Stimulated activated effector memory CD8-positive, alpha-beta T cell treated with anti-CD3 and anti-CD28 coated beads, Interleukin-12 subunit alpha, Interleukin-12 subunit beta, amount 100 ng/mL, for 72 hours (primary cell): Measurements from ENCODE around the gene SYT1.
"Not testable (repeated sequence)": the region's sequence is repeated elsewhere in the genome, so short reads cannot be mapped to it uniquely, and the experiment has no call there.

Experiments
- ATAC-seq: fragments of 150-1000 bp; cut with Tn5 transposase; 2 replicates; pipeline ENCODE4 v1.10.0; 2021
- DNase-seq, 2 donors: peaks; one replicate each; pipeline ENCODE4 v3.0.0; 2021 to 2022; ENCODE audit warnings: low spot score in 2 of 2
- H3K27ac Mint-ChIP-seq: one replicate; pipeline ENCODE4 v1.8.0; 2022; ENCODE audit warnings: mild to moderate bottlenecking, mixed read lengths
- H3K36me3 Mint-ChIP-seq: one replicate; pipeline ENCODE4 v1.8.0; 2022; ENCODE audit warnings: mild to moderate bottlenecking, mixed read lengths
- H3K4me1 Mint-ChIP-seq: one replicate; pipeline ENCODE4 v1.8.0; 2022; ENCODE audit warnings: mixed read lengths
- H3K4me3 Mint-ChIP-seq: one replicate; pipeline ENCODE4 v1.8.0; 2022; ENCODE audit warnings: mild to moderate bottlenecking, mixed read lengths
- H3K9me3 Mint-ChIP-seq: one replicate; pipeline ENCODE4 v1.8.0; 2022; ENCODE audit warnings: mixed read lengths

Gene SYT1

DNA sequence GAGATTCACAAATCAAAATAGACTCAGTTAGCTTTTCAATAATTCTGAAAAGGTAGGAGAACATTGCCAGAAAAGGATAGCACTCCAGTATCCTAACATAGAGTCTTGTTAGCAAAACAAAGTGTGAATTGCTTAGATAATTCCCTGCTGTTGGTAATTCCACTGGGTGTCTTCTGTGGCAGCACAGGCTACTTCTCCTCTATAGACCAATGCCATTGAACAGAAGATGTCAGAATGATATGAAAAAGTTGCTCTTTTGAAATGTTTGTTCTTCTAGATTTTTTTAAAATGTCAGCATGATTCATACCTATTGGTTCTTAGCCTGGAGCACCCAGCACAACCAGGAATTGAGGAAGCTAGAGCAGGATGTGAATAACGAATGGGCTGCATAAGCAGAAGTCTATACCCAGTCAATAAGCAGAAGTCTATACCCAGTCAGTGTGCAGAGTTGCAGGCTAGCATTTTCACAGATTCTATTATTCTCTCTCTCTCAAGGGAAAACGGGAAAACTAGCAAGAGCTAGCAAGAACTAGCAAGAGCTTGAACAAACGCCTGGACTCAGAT lies 112.8 kb downstream of the SYT1 start:
- no peak for ATAC-seq
- DNase-seq = no peak
- H3K9me3 Mint-ChIP-seq = peaks cover 7% of the 10 kb centered on the region
- H3K36me3 Mint-ChIP-seq = no peaks in the 10 kb centered on the region
- H3K27ac Mint-ChIP-seq = no peak overlapping the region
- no peaks in the 10 kb centered on the region for H3K4me1 Mint-ChIP-seq
- no peak overlapping the region for H3K4me3 Mint-ChIP-seq

DNA sequence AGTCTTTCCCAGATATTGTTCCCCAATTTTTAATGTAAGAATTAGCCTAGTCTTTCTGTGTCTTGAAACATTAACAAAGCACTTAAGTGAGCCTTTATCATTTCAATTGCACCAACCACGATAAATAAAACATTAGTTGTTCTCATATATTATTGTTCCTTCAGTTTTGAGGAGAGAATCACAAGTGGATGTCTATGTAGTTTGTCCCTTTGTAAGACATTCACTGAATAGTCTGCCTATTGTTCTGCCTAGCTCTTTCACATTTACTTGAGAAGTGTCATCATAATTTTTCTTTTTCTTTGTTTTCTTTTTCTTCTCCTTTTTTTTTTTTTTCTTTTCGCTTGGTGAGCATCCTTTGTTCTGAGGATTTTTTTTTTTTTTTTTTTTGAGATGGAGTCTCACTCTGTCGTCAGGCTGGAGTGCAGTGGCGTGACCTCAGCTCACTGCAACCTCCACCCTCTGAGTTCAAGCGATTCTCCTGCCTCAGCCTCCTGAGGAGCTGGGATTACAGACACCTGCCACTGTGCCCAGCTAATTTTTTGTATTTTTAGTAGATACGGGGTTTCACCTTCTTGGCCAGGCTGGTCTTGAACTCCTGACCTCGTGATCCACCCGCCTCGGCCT lies 129.7 kb downstream of the SYT1 start:
- Mint-ChIP-seq H3K4me1 (no peaks in the 10 kb centered on the region), H3K36me3 (no peaks in the 10 kb centered on the region)
- no peak for ATAC-seq

DNA sequence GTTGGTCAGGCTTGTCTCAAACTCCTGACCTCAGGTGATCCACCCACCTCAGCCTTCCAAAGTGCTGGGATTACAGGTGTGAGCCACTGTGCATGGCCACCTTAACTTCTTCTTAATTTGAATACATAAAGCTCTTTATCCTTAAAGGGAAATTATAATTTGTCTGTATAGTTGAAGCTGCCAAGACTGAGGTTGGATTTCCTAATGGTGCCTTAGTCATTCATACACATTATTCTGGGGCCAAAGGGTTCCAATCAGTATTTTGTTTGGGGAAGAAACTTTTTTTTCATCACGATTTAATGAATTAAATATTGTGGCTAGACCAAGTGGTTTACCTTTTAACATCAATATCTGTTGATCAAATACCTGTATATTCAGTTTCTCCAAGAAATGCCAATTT lies 135.9 kb downstream of the SYT1 start:
- H3K4me1 Mint-ChIP-seq = no peaks in the 10 kb centered on the region
- no peak overlapping the region for H3K4me3 Mint-ChIP-seq
- no peak for ATAC-seq
- H3K27ac Mint-ChIP-seq = no peak overlapping the region
- H3K9me3 Mint-ChIP-seq = no peaks in the 10 kb centered on the region
- no peak for DNase-seq
- no peaks in the 10 kb centered on the region for H3K36me3 Mint-ChIP-seq

More for the DNA sequence above, 129.7 kb downstream of the SYT1 start:
- no peak overlapping the region for H3K4me3 Mint-ChIP-seq
- H3K9me3 Mint-ChIP-seq = no peaks in the 10 kb centered on the region
- DNase-seq = no peak
- no peak overlapping the region for H3K27ac Mint-ChIP-seq

DNA sequence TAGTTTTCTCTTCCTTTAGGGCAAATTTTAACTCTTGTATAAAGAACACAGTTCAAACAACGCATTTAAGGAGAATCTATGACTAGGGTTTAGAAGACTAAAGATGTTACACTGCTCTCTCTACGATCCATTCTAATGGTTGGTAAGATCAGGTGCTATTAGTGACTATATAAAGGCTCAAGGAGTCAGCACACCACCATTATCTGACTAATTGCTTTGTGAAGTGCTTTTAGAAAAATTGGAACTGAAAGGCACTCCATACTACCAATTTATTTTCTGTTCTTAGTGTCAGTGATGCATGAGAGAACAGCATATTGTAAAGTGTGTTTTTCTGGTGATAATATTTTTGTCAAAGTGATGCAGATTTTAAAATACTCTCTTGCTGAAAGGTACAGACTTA lies 136.8 kb downstream of the SYT1 start:
- ATAC-seq = no peak
- Mint-ChIP-seq H3K9me3 (peaks cover 1% of the 10 kb centered on the region), H3K4me1 (no peaks in the 10 kb centered on the region), H3K4me3 (no peak overlapping the region), H3K36me3 (no peaks in the 10 kb centered on the region), H3K27ac (no peak overlapping the region)
- DNase-seq = no peak

DNA sequence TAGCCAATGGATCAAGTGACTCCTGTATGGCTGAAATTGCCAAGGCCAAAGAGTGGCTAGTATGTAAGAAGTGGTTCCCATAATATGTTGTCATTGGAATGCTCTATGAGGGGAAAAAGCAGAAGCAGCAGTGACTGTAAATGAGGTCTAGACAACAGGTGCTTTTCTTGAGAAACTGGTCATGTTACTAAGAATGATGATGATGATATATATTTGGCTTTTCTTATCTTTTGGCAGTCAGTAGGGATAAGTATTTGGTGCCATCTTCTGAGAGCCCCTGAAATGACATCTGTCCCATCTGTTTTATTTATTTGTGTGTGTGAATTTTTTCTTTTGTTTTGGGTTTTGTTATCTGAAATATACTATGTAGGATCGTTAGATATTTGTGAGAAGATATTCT lies 141.7 kb downstream of the SYT1 start:
- Mint-ChIP-seq H3K9me3 (peaks cover 10% of the 10 kb centered on the region), H3K4me3 (no peak overlapping the region), H3K36me3 (no peaks in the 10 kb centered on the region), H3K4me1 (no peaks in the 10 kb centered on the region), H3K27ac (no peak overlapping the region)
- DNase-seq (no peak), ATAC-seq (no peak)

DNA sequence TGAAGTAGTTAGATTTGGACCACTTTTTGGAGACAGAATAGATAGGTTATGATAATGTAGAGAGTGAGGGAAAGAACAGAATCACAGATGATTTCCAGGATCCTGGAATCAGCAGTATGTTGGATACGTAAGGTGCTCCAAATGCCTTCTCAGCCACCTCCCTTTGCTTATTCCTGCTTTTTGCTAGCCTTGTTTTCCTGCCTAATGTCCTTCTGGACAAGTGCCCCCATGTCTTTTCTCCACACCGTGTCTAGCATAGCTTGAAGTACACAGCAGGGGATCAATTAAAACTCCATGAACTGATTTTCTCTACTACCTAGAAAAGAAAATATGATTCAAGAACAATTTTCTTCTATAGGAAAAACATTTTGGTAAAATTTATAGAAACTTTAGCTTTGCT lies 144.0 kb downstream of the SYT1 start:
- Mint-ChIP-seq H3K4me3 (no peak overlapping the region), H3K9me3 (peaks cover 10% of the 10 kb centered on the region), H3K4me1 (no peaks in the 10 kb centered on the region), H3K36me3 (no peaks in the 10 kb centered on the region), H3K27ac (no peak overlapping the region)
- ATAC-seq = no peak
- no peak for DNase-seq

DNA sequence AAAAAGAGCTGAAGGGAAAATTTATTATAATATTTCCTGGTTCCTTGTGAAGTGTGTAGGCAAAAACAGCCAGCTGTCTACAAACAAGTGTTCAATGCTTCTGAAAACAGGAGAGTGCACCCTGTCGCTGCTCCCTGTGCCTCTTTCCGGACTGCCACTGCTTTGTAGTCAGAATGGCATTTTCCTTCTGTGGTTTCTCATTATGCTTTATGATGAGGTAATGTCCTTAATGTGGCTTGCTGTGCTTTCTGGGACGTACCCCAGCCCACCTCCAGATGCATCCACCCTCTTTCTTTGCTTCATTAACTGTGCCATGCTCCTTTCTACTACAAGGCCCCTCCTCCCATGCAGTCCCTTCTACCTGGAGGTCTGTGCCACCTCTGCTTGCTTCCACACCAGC lies 148.1 kb downstream of the SYT1 start:
- DNase-seq = no peak
- no peak for ATAC-seq
- Mint-ChIP-seq H3K27ac (no peak overlapping the region), H3K4me1 (no peaks in the 10 kb centered on the region), H3K4me3 (no peak overlapping the region), H3K36me3 (no peaks in the 10 kb centered on the region), H3K9me3 (peaks cover 15% of the 10 kb centered on the region)

DNA sequence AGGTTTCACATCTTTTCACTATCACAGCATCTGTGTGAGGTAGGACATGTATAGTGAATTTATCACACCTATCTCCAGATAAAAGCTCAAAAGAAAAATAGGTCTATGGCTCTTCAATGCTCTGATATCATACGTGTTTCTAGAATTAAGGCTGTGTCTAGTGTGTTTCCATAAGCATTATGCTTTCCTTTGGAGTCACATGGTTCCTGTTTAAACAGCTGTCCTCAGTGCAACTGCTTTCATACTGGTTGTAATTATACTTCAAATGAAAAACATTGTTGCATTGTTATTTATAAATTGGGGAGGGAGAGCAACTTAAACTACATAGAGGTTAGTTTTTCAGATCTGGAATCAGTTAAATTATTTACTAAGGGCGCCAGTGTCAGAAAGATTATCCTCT lies 151.6 kb downstream of the SYT1 start:
- Mint-ChIP-seq H3K4me1 (no peaks in the 10 kb centered on the region), H3K9me3 (peaks cover 10% of the 10 kb centered on the region), H3K27ac (no peak overlapping the region), H3K4me3 (no peak overlapping the region), H3K36me3 (no peaks in the 10 kb centered on the region)
- DNase-seq (no peak), ATAC-seq (no peak)

DNA sequence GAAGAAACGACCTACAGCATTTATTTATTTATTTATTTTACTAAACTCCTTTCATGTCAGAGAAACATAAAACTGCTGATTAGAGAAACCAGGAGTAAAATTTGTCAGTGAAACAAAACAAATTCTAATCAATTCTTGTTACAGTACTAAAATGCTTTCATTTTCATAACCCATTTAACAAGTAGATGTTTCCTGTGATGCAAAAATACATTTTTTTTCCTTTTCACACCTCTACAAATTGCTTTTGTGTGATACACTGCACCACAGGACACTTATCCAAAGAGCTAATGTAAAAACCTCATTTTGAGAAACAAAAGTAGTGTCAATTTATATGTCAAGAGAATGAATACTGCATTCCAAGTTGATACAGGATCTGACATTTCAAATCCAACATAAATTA lies 155.1 kb downstream of the SYT1 start:
- DNase-seq (no peak), ATAC-seq (no peak)
- no peak overlapping the region for H3K4me3 Mint-ChIP-seq
- H3K9me3 Mint-ChIP-seq = peaks cover 15% of the 10 kb centered on the region
- H3K4me1 Mint-ChIP-seq = no peaks in the 10 kb centered on the region
- H3K27ac Mint-ChIP-seq = no peak overlapping the region
- H3K36me3 Mint-ChIP-seq = no peaks in the 10 kb centered on the region

DNA sequence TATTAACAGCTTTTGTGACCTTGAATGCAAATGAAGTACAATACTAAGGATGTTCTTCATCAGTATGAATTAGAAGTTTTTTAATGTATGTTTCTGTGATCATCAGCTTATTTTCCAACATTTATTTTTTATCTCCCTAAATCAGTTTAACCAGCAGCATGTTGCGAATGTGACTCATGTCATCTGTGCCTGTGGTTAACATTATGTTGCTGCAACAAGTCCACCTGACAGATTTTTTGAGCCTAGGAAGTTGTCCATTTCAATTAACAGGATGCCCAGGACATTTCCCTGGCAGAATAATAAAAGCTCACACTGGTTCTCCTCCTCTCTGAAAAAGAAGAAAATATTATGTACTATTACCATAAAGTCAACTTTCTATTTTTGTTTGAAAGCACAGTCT lies 155.5 kb downstream of the SYT1 start:
- ATAC-seq (no peak), DNase-seq (no peak)
- H3K4me3 Mint-ChIP-seq = no peak overlapping the region
- no peaks in the 10 kb centered on the region for H3K36me3 Mint-ChIP-seq
- H3K4me1 Mint-ChIP-seq = no peaks in the 10 kb centered on the region
- H3K9me3 Mint-ChIP-seq = peaks cover 15% of the 10 kb centered on the region
- no peak overlapping the region for H3K27ac Mint-ChIP-seq

DNA sequence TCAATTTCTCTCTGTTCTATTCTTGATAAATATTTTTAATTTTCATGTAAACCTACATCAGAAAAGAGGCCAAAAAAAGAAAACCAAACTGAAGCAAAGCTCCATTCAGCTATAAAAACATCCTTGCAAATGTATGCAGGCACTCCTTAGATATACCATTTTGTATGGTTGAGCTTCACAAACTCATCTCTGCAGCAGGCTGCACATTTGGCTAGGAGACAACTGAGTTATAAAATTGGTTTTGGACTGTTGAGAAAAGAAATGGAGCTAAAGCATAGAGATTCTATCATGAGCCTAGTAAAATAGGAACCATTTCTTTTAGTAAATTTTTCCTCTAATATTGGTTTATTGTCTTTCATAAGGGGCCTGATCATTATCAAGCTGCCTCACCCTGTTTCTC lies 156.4 kb downstream of the SYT1 start:
- DNase-seq = no peak
- ATAC-seq = no peak
- H3K36me3 Mint-ChIP-seq = no peaks in the 10 kb centered on the region
- H3K27ac Mint-ChIP-seq = no peak overlapping the region
- H3K4me1 Mint-ChIP-seq = no peaks in the 10 kb centered on the region
- H3K9me3 Mint-ChIP-seq = peaks cover 15% of the 10 kb centered on the region
- H3K4me3 Mint-ChIP-seq = no peak overlapping the region

DNA sequence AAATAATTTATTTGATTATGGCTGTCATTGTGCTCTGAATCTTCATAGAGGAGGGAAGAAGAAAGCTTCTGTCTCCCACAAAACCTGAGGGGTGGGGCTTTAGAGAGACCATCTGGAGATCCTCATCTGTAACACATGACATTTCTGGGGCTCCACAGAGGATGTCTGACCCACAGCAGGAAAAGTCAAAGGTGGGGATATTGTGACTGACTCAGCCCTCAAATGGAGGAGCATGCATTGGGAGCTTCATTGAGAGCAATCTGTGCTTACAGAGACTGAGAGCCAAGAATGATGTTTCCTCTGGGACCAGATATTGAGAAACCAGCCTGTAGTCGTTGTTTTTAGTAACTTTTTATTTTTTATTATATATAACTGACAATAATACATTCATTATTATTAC lies 158.7 kb downstream of the SYT1 start:
- H3K4me3 Mint-ChIP-seq = no peak overlapping the region
- H3K9me3 Mint-ChIP-seq = peaks cover 5% of the 10 kb centered on the region
- DNase-seq (no peak), ATAC-seq (no peak)
- H3K27ac Mint-ChIP-seq = no peak overlapping the region
- no peaks in the 10 kb centered on the region for H3K36me3 Mint-ChIP-seq
- H3K4me1 Mint-ChIP-seq = no peaks in the 10 kb centered on the region

DNA sequence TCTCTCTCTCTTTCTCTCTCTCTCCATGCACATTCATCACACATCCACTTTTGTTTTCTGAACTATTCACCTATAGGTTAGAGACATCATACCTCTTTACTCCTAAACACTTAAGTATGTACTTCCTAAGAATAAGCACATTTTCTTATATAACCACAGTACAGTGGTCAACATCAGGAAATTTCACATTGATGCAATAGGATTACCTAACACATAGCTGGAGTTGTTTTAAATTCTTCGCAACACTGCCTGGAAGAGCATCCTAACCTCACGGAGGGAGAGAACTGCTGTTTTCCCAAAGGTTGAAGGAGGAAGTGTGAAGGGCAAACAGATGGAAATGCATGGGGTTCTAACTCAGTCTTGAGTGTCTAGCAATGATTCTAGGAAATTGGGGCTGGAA lies 159.2 kb downstream of the SYT1 start:
- Mint-ChIP-seq H3K4me3 (no peak overlapping the region), H3K4me1 (no peaks in the 10 kb centered on the region)
- DNase-seq = no peak

DNA sequence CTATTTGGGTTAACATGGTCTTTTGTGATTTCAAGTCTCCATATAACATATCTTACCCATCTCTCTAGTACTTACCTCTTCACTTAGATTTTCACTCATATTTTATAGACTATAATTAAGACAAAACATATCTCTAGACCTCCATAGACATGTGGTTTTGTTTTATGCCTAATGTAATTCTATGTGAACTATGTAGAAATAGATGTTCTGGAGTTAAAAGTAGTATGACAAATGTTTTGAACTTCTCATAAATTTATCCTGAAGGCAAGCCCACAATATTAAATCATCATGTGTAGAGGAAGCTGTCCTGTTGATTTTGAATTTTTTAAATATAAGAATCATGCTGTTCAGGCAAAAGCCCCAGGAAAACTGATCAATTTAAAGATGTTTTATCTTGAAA lies 169.2 kb downstream of the SYT1 start:
- no peaks in the 10 kb centered on the region for H3K36me3 Mint-ChIP-seq
- H3K9me3 Mint-ChIP-seq = peaks cover 23% of the 10 kb centered on the region
- no peak for ATAC-seq

More for the DNA sequence above, 159.2 kb downstream of the SYT1 start:
- no peak overlapping the region for H3K27ac Mint-ChIP-seq
- no peaks in the 10 kb centered on the region for H3K36me3 Mint-ChIP-seq
- no peak for ATAC-seq
- H3K9me3 Mint-ChIP-seq = peaks cover 5% of the 10 kb centered on the region

DNA sequence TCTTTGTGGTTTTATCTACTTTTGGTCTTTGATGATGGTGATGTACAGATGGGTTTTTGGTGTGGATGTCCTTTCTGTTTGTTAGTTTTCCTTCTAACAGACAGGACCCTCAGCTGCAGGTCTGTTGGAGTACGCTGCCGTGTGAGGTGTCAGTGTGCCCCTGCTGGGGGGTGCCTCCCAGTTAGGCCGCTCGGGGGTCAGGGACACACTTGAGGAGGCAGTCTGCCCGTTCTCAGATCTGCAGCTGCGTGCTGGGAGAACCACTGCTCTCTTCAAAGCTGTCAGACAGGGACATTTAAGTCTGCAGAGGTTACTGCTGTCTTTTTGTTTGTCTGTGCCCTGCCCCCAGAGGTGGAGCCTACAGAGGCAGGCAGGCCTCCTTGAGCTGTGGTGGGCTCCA lies 180.2 kb downstream of the SYT1 start:
- not testable (repeated sequence) for H3K27ac Mint-ChIP-seq, H3K9me3 Mint-ChIP-seq, H3K36me3 Mint-ChIP-seq, DNase-seq, H3K4me3 Mint-ChIP-seq, ATAC-seq, H3K4me1 Mint-ChIP-seq

More for the DNA sequence above, 169.2 kb downstream of the SYT1 start:
- no peak for DNase-seq
- H3K27ac Mint-ChIP-seq = no peak overlapping the region
- no peaks in the 10 kb centered on the region for H3K4me1 Mint-ChIP-seq
- H3K4me3 Mint-ChIP-seq = no peak overlapping the region

DNA sequence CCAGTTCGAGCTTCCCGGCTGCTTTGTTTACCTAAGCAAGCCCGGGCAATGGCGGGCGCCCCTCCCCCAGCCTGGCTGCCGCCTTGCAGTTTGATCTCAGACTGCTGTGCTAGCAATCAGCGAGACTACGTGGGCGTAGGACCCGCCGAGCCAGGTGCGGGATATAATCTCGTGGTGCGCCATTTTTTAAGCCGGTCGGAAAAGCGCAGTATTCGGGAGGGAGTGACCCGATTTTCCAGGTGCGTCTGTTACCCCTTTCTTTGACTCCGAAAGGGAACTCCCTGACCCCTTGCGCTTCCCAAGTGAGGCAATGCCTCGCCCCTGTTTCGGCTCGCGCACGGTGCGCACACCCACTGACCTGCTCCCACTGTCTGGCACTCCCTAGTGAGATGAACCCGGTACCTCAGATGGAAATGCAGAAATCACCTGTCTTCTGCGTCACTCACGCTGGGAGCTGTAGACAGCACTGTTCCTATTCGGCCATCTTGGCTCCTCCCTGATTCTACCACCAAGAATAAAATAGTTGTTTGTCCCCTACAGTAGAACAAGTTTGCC lies 180.7 kb downstream of the SYT1 start:
- DNase-seq, H3K4me1 Mint-ChIP-seq, H3K9me3 Mint-ChIP-seq, ATAC-seq, H3K36me3 Mint-ChIP-seq, H3K27ac Mint-ChIP-seq, H3K4me3 Mint-ChIP-seq: not testable (repeated sequence)
